GM19468 (cell line): ENCODE measurements around the gene DISP1.
A peak's percentile ranks its signal among the peaks of the same experiment; 100 is the strongest.

Experiments used
- ATAC-seq: cut with Tn5 transposase; IDR thresholded peaks from one replicate; pipeline ENCODE4 v1.9.1; 2021; ENCODE audit warnings: mild to moderate bottlenecking, moderate library complexity, moderate number of reproducible peaks; ENCODE audit not compliant: unreplicated experiment; ENCODE audit errors: extremely low read depth

The DISP1 gene, protein sequence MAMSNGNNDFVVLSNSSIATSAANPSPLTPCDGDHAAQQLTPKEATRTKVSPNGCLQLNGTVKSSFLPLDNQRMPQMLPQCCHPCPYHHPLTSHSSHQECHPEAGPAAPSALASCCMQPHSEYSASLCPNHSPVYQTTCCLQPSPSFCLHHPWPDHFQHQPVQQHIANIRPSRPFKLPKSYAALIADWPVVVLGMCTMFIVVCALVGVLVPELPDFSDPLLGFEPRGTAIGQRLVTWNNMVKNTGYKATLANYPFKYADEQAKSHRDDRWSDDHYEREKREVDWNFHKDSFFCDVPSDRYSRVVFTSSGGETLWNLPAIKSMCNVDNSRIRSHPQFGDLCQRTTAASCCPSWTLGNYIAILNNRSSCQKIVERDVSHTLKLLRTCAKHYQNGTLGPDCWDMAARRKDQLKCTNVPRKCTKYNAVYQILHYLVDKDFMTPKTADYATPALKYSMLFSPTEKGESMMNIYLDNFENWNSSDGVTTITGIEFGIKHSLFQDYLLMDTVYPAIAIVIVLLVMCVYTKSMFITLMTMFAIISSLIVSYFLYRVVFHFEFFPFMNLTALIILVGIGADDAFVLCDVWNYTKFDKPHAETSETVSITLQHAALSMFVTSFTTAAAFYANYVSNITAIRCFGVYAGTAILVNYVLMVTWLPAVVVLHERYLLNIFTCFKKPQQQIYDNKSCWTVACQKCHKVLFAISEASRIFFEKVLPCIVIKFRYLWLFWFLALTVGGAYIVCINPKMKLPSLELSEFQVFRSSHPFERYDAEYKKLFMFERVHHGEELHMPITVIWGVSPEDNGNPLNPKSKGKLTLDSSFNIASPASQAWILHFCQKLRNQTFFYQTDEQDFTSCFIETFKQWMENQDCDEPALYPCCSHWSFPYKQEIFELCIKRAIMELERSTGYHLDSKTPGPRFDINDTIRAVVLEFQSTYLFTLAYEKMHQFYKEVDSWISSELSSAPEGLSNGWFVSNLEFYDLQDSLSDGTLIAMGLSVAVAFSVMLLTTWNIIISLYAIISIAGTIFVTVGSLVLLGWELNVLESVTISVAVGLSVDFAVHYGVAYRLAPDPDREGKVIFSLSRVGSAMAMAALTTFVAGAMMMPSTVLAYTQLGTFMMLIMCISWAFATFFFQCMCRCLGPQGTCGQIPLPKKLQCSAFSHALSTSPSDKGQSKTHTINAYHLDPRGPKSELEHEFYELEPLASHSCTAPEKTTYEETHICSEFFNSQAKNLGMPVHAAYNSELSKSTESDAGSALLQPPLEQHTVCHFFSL (N-terminal part only)

DNA sequence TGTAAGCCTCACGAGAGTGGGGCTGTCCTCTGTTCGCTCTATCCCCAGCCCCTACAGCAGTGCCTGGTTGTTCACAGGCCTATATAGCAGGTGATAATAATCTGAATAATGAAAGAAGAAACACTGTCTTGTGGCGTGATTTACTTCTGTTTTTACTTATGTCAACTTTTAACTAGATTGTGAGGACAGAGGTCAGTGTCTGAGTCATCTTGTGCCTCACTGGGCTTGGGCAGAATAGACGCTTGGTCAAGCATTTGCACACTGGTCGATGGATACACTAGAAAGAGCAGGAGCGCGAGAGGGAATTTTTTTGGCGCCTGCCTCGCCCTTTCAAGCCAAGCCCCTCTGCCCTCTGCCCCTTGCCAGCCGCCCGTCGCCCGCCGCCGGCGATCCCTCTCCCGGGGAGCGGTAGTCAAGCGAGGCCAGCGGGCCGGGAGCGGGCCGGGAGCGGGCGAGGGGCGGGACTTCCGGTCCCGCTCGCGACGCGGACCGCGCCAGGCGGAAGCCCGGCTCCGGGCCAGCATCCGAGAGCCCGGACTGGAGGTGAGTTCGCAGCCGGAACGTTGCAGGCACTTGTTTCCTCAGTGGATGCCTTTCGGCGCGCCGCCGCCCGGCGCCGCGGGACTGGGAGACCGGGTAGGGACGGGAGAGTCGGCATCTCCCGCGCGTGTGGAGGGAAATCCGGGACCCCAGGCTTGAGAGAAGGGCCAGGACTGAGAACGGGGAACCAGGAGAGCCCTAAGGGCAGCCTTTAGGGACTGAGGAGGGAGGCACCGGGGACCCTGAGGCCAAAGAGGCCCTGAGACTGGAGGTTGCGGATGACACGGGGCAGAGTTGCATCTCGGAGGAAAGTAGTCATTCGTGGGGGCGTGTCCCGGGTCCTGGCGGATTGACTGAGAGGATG, at the start of gene DISP1:
DISP1 (plus strand) TSS at position 504 of the 904 bp plus-strand sequence. CDS start 127,785 bp downstream, outside the sequence.
- ATAC-seq: peak; percentile 90

GRCh38 chr1:222767152-222767571, 47.7 kb upstream of the DISP1 start:
- ATAC-seq: no peak

DNA sequence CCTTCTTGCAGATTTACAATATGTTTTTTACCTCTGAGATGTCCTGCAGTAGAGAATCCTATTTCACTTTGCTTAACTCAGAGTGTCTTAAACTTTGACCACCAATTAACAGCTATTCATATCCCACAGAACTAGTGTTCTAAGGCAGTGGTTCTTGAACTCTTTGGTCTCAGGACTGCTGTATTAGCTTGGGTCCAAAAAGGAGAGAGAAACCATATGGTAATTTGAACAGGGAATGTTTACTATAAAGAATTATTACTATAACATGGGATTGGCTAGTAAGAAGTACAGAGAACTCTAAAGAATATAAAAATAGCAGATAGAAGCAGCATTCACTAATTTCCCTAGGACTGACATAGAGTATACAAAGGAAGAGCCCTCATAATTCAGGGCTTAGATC, 46.2 kb upstream of the DISP1 start:
- no peak for ATAC-seq

DNA sequence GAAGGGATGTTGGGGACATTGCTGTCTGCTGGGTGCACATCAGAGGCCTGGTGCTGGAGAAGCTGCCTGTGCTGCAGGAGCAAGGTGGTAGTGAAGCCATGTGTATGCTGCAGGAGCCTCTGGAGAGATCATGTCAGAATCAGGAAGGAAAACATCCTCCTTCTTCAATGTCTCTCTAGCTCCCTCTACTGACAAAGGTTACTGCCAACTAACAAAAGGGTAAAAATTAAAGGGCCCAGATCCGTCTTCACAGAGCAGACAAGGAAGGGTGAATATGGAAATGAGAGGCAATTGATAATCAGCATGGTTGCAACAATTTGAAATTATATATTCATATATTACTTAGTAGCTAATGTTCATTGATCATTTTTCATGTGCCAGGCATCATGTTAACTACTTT, 45.7 kb upstream of the DISP1 start:
- no peak for ATAC-seq

- ATAC-seq: no peak
Measured at GRCh38 chr1:222769971-222770620, 44.7 kb upstream of the DISP1 start.

GRCh38 chr1:222772996-222773379, 41.9 kb upstream of the DISP1 start:
- ATAC-seq: peak; percentile 50

DNA sequence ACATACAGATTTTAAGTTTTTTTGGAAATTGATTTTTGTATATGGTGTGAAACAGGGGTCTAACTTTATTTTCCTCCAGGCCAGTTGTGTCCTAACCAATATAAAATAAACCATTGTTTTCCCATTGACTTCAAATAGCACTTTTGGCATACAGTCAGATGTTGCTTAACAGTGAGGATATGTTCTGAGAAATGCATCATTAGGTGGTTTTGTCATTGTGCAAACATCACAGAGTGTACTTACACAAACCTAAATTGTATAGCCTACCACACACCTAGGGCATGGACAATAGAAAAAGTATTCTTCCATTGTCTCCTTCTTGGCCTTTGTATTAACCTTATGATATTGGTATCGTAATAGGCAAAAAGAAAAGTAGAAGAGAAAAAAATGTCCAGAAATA, 37.4 kb upstream of the DISP1 start:
- ATAC-seq: no peak

GRCh38 chr1:222777977-222778376, 36.9 kb upstream of the DISP1 start:
- ATAC-seq: no peak

DNA sequence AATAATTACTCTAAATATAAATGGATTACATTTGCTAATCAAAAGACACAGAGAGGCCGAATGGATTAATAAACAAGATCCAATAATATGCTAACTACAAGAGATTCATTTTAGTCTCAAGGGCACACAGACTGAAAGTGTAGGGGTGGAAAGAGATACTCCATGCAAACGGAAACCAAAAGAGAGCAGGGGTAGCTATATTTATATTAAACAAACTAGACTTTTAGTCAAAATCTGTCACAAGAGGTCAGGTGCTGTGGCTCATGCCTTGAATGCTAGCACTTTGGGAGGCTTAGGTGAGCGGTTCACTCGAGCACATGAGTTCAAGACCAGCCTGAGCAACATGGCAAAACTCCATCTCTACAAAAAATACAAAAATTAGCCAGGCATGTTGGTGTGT, 33.6 kb upstream of the DISP1 start:
- no peak for ATAC-seq

DNA sequence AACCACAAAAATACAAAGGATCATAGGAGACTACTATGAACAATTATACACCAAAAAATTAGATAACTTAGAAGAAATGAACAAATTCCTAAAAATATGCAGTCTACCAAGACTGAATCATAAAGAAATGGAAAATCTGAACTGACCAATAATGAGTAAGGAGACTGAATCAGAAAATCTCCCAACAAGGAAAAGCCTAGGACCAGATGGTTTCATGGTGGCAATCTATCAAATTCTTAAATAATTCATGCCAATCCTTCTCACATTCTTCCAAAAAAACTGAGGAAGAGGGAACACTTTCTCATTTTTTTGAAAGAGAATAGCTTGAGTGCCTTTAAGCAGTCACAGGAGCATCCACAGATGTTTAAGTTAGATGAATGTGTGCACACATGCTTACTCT, 31.8 kb upstream of the DISP1 start:
- no peak for ATAC-seq

DNA sequence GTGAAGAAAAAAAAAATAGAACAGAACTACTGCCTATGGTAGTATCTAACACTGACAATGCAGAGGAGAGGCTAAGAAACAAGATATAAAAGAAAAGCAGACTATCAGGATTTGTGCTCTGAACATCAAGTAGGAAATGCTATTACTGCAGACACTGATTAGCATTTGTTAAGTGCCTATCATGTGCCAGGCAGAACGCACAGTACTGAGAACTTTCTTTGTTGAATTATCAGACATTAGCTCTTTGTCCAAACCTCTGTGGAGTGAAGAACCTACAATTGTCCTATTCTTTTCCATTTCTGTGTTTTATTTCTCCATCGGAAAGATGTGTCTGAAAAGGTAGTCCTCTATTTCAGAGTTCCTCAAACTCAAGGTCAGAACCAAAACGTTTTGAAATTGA, 30.5 kb upstream of the DISP1 start:
- ATAC-seq: no peak

DNA sequence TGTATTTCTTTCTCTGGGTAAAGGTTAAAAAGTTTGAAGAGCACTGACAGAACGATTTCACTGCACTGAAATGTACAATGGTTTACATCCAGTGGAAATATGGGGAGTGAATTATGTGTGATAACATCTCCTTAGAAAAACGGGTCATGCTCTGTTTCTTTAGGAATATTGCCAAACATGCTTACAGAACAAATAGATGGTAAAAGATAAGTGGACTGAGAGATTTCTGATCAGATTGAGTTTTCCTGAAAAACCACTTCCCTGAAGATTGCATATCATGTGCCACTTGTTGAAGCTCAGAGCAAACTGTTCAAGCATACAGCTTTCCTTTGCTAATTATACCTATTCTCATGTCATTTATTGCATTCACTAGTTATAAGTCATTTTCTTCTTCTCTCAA, 29.9 kb upstream of the DISP1 start:
- ATAC-seq: no peak

- no peak for ATAC-seq
Measured at GRCh38 chr1:222785529-222785928, 29.3 kb upstream of the DISP1 start.

DNA sequence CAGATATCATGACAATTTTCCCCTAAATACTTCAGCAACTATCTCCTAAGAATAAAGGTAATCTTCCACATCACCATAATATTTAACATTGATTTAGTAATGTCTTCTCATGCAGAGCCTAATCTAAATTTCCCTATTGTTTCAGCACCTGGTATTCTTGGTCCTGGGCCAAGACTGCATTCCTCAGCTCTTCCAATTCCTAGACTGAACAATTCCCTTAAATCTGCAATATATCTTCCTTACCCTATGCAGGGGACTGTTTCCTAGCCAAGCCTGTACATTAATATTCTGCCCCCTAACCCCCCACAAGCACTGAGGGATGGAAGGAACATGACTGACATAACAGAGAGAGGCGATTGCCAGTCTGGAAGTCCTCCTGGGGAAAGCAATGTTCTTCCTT, 28.7 kb upstream of the DISP1 start:
- ATAC-seq: no peak

DNA sequence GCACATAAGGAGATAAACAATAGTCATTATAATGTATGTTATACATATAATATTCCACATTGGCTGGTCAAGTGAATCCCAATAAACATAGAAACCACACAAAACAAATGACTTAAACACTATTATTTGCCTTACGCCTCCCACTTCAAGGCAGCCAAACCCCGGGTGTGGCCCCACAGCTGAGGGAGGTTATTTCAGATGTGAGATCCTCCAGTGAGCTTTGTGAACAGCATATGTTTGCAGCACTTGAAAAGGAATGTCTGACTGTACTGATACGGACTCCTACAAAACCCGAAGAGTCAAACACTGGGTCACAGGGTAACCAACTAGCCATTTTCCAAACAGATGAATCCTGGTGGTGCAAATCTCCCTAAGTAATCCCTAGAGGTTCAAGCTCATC, 27.1 kb upstream of the DISP1 start:
- ATAC-seq: no peak

DNA sequence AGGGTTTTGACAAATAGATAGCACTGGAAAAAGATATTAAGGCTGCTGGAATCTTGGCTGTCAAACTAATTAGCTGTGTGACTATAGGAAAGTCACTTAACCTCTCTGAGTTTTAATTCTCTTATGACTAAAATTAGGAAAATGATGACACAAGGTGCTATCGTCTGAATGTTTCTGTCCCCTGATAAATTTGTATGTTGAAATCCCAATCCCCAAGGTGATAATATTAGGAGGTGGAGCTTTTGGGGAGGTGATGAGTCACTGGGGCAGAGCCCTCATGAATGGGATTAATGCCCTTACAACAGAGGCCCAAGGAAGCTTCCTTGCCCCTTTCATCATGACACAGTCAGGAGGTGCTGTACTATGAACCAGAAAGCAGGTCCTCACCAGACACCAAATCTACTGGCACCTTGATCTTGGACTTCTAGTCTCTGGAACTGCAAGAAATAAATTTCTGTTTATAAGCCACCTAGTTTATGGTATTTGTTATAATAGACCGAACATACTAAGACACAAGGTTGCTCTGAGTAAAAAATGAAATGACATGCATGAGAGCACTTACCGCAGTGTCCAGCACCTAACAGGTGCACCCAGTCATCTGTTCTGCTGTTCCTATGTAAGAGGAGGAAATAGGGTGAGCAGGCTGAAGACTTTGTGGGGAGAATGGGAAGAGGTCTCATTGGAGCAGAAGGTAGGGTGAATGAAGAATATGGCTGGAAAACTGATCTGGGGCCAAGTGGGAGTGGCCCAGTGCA, 26.3 kb upstream of the DISP1 start:
- no peak for ATAC-seq

DNA sequence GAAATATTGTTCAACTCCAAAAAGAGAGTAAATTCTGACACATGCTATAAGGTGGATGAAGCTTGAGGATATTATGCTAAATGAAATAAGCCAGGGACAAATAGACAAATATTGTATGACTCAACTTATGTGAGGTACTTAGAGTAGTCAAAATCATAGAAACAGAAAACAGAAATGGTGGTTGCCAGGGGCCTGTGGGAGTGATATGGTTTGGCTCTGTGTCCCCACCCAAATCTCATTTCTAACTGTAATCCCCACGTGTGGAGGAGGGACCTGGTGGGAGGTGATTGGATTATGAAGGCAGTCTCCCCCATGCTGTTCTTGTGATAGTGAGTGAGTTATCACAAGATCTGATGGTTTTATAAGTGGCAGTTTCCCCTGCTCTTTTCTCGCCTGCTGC, 24.7 kb upstream of the DISP1 start:
- ATAC-seq: no peak

DNA sequence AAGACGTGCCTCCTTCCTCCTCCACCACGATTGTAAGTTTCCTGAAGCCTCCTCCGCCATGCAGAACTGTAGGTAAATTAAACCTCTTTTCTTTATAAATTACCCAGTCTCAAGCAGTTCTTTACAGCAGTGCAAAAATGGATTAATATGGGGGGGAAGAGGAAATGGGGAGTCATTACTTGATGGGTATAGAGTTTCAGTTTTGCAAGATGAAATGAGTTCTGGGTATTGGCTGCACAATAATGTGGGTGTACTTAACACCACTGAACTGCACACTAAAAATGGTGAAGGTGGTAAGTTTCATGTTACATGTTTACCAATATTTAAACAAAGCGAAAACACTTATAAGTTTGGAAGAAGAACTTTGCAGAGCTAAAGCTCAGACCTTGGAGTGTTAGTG, 24.3 kb upstream of the DISP1 start:
- ATAC-seq: no peak
